Measurements from ENCODE around the gene SCNN1B.

GRCh38 chr16:23343643-23344612, 41.8 kb downstream of the SCNN1B start:
- TF ChIP-seq CTCF (IDR thresholded peaks at IDR 0.05; ENCODE audit: poor library complexity, severe bottlenecking) (no peak), MXI1 (conservative IDR thresholded peaks at IDR 0.05; ENCODE audit: poor library complexity, severe bottlenecking) (no peak), TAF1 (IDR thresholded peaks at IDR 0.05; ENCODE audit: low read depth) (no peak), RAD21 (conservative IDR thresholded peaks at IDR 0.05) (no peak), EZH2 (IDR thresholded peaks at IDR 0.05; ENCODE audit: borderline replicate concordance, insufficient read depth, low read length, poor library complexity, severe bottlenecking) (no peak), REST (IDR thresholded peaks at IDR 0.05; ENCODE audit: borderline replicate concordance) (no peak), EP300 (conservative IDR thresholded peaks at IDR 0.05; ENCODE audit: poor library complexity, severe bottlenecking) (no peak)
